ENCODE results near the gene CHD6. TPM values are rescaled to one million over a fixed set of nuclear protein-coding genes. Genes with fewer than 3 reads are reported as not detected.

The CHD6 gene
- total RNA-seq, 2 experiments from 2014 or later = 114 to 126 TPM

DNA sequence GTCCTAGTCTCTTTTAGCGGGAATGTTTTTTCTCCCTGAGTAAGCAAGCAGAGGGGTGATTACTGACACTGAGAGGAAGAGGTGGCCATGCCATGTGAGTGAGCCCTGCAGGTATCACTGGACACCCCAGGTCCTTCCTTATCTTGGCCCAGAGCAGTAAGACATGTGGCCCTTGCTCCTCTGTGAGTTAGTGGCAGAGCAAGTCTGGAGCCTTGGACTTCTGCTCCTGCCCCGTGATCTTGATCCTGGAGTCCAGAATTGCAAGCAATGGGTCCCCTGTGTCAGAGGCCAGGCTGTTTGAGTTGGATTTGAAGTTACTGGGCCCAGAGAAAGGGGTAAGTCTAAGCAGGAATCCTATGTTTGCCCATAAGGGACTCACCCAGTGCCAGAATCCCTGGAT is 159.4 kb downstream of the CHD6 start:
- POLR2A ChIA-PET = no interaction called here
- TF ChIP-seq, protein P1, sequence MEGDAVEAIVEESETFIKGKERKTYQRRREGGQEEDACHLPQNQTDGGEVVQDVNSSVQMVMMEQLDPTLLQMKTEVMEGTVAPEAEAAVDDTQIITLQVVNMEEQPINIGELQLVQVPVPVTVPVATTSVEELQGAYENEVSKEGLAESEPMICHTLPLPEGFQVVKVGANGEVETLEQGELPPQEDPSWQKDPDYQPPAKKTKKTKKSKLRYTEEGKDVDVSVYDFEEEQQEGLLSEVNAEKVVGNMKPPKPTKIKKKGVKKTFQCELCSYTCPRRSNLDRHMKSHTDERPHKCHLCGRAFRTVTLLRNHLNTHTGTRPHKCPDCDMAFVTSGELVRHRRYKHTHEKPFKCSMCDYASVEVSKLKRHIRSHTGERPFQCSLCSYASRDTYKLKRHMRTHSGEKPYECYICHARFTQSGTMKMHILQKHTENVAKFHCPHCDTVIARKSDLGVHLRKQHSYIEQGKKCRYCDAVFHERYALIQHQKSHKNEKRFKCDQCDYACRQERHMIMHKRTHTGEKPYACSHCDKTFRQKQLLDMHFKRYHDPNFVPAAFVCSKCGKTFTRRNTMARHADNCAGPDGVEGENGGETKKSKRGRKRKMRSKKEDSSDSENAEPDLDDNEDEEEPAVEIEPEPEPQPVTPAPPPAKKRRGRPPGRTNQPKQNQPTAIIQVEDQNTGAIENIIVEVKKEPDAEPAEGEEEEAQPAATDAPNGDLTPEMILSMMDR (IDR thresholded peaks at IDR 0.05) = no peak
- Histone ChIP-seq H3K27ac (ENCODE audit: low read depth in 1 of 2, low read length in 2 of 2) (no peak overlapping the region), H3K27me3 (ENCODE audit: control insufficient read depth in 1 of 2, insufficient read depth in 2 of 2, low read length in 2 of 2) (no peaks in the 10 kb centered on the region), H3K4me1 (ENCODE audit: insufficient read depth, low read length) (no peaks in the 10 kb centered on the region), H3K36me3 (ENCODE audit: insufficient read depth, low read length) (peaks cover 39% of the 10 kb centered on the region), H3K9me3 (ENCODE audit: control insufficient read depth in 1 of 2, insufficient read depth in 1 of 2, low read length in 2 of 2) (no peaks in the 10 kb centered on the region), H3K4me3 (ENCODE audit: low read length) (no peak overlapping the region)
- Mint-ChIP-seq H3K4me1 (ENCODE audit: low read depth) (peaks cover 8% of the 10 kb centered on the region), H3K9me3 (no peaks in the 10 kb centered on the region), H3K27ac (no peak overlapping the region), H3K36me3 (ENCODE audit: low read depth) (peaks cover 93% of the 10 kb centered on the region), H3K27me3 (no peaks in the 10 kb centered on the region), H3K4me3 (no peak overlapping the region)
- no peak for DNase-seq
- no peak for ATAC-seq (ENCODE audit: poor library complexity)
- CTCF ChIA-PET = no interaction called here
- intact Hi-C loops (cut with DNase I, micrococcal nuclease) = no loop called here

- TF ChIP-seq, protein P1 (IDR thresholded peaks at IDR 0.05) = no peak
These were observed 160.9 kb downstream of the CHD6 start for GRCh38 chr20:41457173-41457857.

DNA sequence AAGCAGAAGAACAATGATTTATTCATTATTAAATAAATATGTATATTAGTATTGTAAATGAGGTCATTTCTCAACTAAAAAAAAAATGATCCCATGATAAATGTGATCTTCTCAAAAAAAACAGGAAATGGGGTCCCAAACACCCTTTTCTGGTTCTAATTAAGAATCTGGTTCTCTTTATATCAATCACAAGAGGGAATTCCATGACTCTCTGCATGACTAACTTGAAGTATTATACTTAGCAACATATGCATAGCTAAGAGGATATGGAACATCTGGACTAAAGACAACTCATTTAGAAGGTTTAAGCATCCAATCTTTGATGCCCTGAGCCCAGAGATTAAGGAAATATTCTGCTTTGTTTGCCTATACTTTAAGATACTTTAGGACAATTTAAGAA is 161.8 kb downstream of the CHD6 start:
- H3K9me3 ChIP-seq (ENCODE audit: control insufficient read depth in 1 of 2, insufficient read depth in 1 of 2, low read length in 2 of 2) = no peaks in the 10 kb centered on the region
- no peak overlapping the region for H3K27ac ChIP-seq (ENCODE audit: low read depth in 1 of 2, low read length in 2 of 2)
- ChIA-PET CTCF (no interaction called here), POLR2A (interaction anchor here (1.1 to 1.6 kb wide), 2 partner anchors 24 to 161 kb away, joined by 3 to 5 read pairs; partner anchors contain the start of gene CHD6)
- intact Hi-C loops (cut with DNase I, micrococcal nuclease) = no loop called here
- no peak overlapping the region for H3K27ac Mint-ChIP-seq
- no peak for ATAC-seq (ENCODE audit: poor library complexity)
- H3K9me3 Mint-ChIP-seq = no peaks in the 10 kb centered on the region
- no peaks in the 10 kb centered on the region for H3K27me3 Mint-ChIP-seq
- H3K4me3 ChIP-seq (ENCODE audit: low read length) = no peak overlapping the region
- no peak for DNase-seq
- no peak overlapping the region for H3K4me3 Mint-ChIP-seq
- no peaks in the 10 kb centered on the region for H3K27me3 ChIP-seq (ENCODE audit: control insufficient read depth in 1 of 2, insufficient read depth in 2 of 2, low read length in 2 of 2)
- peaks cover 63% of the 10 kb centered on the region for H3K36me3 ChIP-seq (ENCODE audit: insufficient read depth, low read length)
- peaks cover 4% of the 10 kb centered on the region for H3K4me1 Mint-ChIP-seq (ENCODE audit: low read depth)
- peaks cover 96% of the 10 kb centered on the region for H3K36me3 Mint-ChIP-seq (ENCODE audit: low read depth)
- TF ChIP-seq, protein P1 (IDR thresholded peaks at IDR 0.05) = no peak
- no peaks in the 10 kb centered on the region for H3K4me1 ChIP-seq (ENCODE audit: insufficient read depth, low read length)

More at GRCh38 chr20:41457173-41457857, 160.9 kb downstream of the CHD6 start:
- Histone ChIP-seq H3K4me3 (ENCODE audit: low read length) (no peak overlapping the region), H3K27ac (ENCODE audit: low read depth in 1 of 2, low read length in 2 of 2) (no peak overlapping the region), H3K9me3 (ENCODE audit: control insufficient read depth in 1 of 2, insufficient read depth in 1 of 2, low read length in 2 of 2) (no peaks in the 10 kb centered on the region), H3K36me3 (ENCODE audit: insufficient read depth, low read length) (peaks cover 53% of the 10 kb centered on the region), H3K27me3 (ENCODE audit: control insufficient read depth in 1 of 2, insufficient read depth in 2 of 2, low read length in 2 of 2) (no peaks in the 10 kb centered on the region), H3K4me1 (ENCODE audit: insufficient read depth, low read length) (no peaks in the 10 kb centered on the region)
- ChIA-PET POLR2A (interaction anchor here (1.1 to 1.6 kb wide), 2 partner anchors 23 to 160 kb away, joined by 3 to 5 read pairs; partner anchors contain the start of gene CHD6), CTCF (no interaction called here)
- Mint-ChIP-seq H3K4me3 (no peak overlapping the region), H3K27ac (no peak overlapping the region), H3K36me3 (ENCODE audit: low read depth) (peaks cover 93% of the 10 kb centered on the region), H3K27me3 (no peaks in the 10 kb centered on the region), H3K9me3 (no peaks in the 10 kb centered on the region), H3K4me1 (ENCODE audit: low read depth) (peaks cover 4% of the 10 kb centered on the region)
- ATAC-seq (ENCODE audit: poor library complexity) (no peak), DNase-seq (no peak)
- intact Hi-C loops (cut with DNase I, micrococcal nuclease) = no loop called here
